NCI-H146 treated with DMSO at 0.1 percent for 48 hours (cell line): Measurements from ENCODE around the gene TMEM174.

ENCODE experiments used
- DNase-seq: peaks from one replicate; lab custom pipeline; 2025; ENCODE audit not compliant: unreplicated experiment; lab: John Stamatoyannopoulos, UW

The TMEM174 gene

GRCh38 chr5:73172951-73173350 lies at the start of gene TMEM174:
TMEM174 (plus strand) TSS chr5:73173193; CDS start chr5:73173244, 51 bp downstream.
- DNase-seq = no peak

GRCh38 chr5:73125289-73125688 lies 47.7 kb upstream of the TMEM174 start:
- DNase-seq = no peak

GRCh38 chr5:73126381-73126780 lies 46.6 kb upstream of the TMEM174 start:
- no peak for DNase-seq

GRCh38 chr5:73126957-73127356 lies 46.0 kb upstream of the TMEM174 start:
- no peak for DNase-seq

- no peak for DNase-seq
These were observed 43.9 kb upstream of the TMEM174 start for GRCh38 chr5:73129143-73129542.

- DNase-seq = no peak
These were observed 42.2 kb upstream of the TMEM174 start for GRCh38 chr5:73130811-73131210.

GRCh38 chr5:73131711-73132425 lies 41.1 kb upstream of the TMEM174 start:
- no peak for DNase-seq

- no peak for DNase-seq
These were observed 40.2 kb upstream of the TMEM174 start for GRCh38 chr5:73132759-73133158.

- DNase-seq = no peak
These were observed 38.0 kb upstream of the TMEM174 start for GRCh38 chr5:73135021-73135420.

- no peak for DNase-seq
These were observed 37.5 kb upstream of the TMEM174 start for GRCh38 chr5:73135429-73136054.

GRCh38 chr5:73136055-73136562 lies 36.9 kb upstream of the TMEM174 start:
- no peak for DNase-seq

GRCh38 chr5:73137563-73138530 lies 35.1 kb upstream of the TMEM174 start:
- DNase-seq = no peak

- no peak for DNase-seq
These were observed 33.5 kb upstream of the TMEM174 start for GRCh38 chr5:73139485-73139884.

GRCh38 chr5:73140801-73141200 lies 32.2 kb upstream of the TMEM174 start:
- no peak for DNase-seq

GRCh38 chr5:73142035-73142434 lies 31.0 kb upstream of the TMEM174 start:
- DNase-seq = no peak

- DNase-seq = no peak
These were observed 29.3 kb upstream of the TMEM174 start for GRCh38 chr5:73143716-73144115.

GRCh38 chr5:73149540-73149939 lies 23.5 kb upstream of the TMEM174 start:
- DNase-seq = no peak

GRCh38 chr5:73150876-73151275 lies 22.1 kb upstream of the TMEM174 start:
- no peak for DNase-seq

GRCh38 chr5:73151766-73152410 lies 21.1 kb upstream of the TMEM174 start:
- DNase-seq = peak; percentile 30

GRCh38 chr5:73152411-73153388 lies 20.3 kb upstream of the TMEM174 start:
- DNase-seq = peak; percentile 64
